ENCODE results near the gene CDKAL1.
"Not testable (repeated sequence)": the region's sequence is repeated elsewhere in the genome, so short reads cannot be mapped to it uniquely, and the experiment has no call there.

DNA sequence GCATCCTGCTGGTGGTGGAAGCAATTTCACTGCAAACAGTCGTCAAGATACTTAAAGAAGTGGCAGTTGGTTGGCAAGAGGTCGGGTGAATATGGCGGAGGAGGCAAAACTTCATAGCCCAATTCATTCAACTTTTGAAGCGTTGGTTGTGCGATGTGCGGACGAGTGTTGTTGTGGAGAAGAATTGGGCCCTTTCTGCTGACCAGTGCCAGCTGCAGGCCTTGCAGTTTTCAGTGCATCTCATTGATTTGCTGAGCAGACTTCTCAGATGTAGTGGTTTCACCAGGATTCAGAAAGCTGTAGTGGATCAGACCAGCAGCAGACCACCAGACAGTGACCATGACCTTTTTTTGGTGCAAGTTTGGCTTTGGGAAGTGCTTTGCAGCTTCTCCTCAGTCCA lies 297.0 kb downstream of the CDKAL1 start:
- TF ChIP-seq RBBP5 (conservative IDR thresholded peaks at IDR 0.05); CREB1 (IDR thresholded peaks at IDR 0.05; ENCODE audit: low read depth); POU2F2 (IDR thresholded peaks at IDR 0.05; ENCODE audit: borderline replicate concordance, low read depth, low read length); NBN (IDR thresholded peaks at IDR 0.05); PAX8 (IDR thresholded peaks at IDR 0.05); CEBPB (IDR thresholded peaks at IDR 0.05; ENCODE audit: borderline replicate concordance in 1 of 2, low read depth in 2 of 2, low read length in 2 of 2); RAD21 (IDR thresholded peaks at IDR 0.05; ENCODE audit: insufficient read depth, low read depth, low read length); JUND (IDR thresholded peaks at IDR 0.05; ENCODE audit: low read depth, low read length): not testable (repeated sequence)
- TF ChIP-seq, protein P1, sequence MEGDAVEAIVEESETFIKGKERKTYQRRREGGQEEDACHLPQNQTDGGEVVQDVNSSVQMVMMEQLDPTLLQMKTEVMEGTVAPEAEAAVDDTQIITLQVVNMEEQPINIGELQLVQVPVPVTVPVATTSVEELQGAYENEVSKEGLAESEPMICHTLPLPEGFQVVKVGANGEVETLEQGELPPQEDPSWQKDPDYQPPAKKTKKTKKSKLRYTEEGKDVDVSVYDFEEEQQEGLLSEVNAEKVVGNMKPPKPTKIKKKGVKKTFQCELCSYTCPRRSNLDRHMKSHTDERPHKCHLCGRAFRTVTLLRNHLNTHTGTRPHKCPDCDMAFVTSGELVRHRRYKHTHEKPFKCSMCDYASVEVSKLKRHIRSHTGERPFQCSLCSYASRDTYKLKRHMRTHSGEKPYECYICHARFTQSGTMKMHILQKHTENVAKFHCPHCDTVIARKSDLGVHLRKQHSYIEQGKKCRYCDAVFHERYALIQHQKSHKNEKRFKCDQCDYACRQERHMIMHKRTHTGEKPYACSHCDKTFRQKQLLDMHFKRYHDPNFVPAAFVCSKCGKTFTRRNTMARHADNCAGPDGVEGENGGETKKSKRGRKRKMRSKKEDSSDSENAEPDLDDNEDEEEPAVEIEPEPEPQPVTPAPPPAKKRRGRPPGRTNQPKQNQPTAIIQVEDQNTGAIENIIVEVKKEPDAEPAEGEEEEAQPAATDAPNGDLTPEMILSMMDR (IDR thresholded peaks at IDR 0.05 in 2 of 3, conservative IDR thresholded peaks at IDR 0.05 in 1 of 3; ENCODE audit: control insufficient read depth in 2 of 3, extremely low read depth in 1 of 3, insufficient read depth in 1 of 3, low read depth in 3 of 3, low read length in 3 of 3): not testable (repeated sequence)
- TF ChIP-seq, protein P2, sequence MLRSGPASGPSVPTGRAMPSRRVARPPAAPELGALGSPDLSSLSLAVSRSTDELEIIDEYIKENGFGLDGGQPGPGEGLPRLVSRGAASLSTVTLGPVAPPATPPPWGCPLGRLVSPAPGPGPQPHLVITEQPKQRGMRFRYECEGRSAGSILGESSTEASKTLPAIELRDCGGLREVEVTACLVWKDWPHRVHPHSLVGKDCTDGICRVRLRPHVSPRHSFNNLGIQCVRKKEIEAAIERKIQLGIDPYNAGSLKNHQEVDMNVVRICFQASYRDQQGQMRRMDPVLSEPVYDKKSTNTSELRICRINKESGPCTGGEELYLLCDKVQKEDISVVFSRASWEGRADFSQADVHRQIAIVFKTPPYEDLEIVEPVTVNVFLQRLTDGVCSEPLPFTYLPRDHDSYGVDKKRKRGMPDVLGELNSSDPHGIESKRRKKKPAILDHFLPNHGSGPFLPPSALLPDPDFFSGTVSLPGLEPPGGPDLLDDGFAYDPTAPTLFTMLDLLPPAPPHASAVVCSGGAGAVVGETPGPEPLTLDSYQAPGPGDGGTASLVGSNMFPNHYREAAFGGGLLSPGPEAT (IDR thresholded peaks at IDR 0.05; ENCODE audit: low read depth): not testable (repeated sequence)
- TF ChIP-seq, protein P3, sequence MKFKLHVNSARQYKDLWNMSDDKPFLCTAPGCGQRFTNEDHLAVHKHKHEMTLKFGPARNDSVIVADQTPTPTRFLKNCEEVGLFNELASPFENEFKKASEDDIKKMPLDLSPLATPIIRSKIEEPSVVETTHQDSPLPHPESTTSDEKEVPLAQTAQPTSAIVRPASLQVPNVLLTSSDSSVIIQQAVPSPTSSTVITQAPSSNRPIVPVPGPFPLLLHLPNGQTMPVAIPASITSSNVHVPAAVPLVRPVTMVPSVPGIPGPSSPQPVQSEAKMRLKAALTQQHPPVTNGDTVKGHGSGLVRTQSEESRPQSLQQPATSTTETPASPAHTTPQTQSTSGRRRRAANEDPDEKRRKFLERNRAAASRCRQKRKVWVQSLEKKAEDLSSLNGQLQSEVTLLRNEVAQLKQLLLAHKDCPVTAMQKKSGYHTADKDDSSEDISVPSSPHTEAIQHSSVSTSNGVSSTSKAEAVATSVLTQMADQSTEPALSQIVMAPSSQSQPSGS (IDR thresholded peaks at IDR 0.05; ENCODE audit: low read length): not testable (repeated sequence)
